NCI-H2196 treated with DMSO at 0.1 percent for 48 hours (cell line): Measurements from ENCODE around the gene ZNF892.
"Not testable (repeated sequence)": the region's sequence is repeated elsewhere in the genome, so short reads cannot be mapped to it uniquely, and the experiment has no call there.

Experiments
- DNase-seq: peaks from one replicate; lab custom pipeline; 2025; ENCODE audit not compliant: unreplicated experiment; lab: John Stamatoyannopoulos, UW

ZNF892 gene

GRCh38 chr2:95207111-95207961 is at the start of gene ZNF892:
Gene ZNF892, plus strand, starts transcription at chr2:95207521. Its CDS starts 295 bp downstream, at chr2:95207816.
- DNase-seq, result peak; percentile 91

GRCh38 chr2:95158441-95158840 is 48.9 kb upstream of the ZNF892 start:
- no peak for DNase-seq

GRCh38 chr2:95158891-95159619 is 48.3 kb upstream of the ZNF892 start:
- DNase-seq, result no peak

GRCh38 chr2:95159690-95160449 is 47.5 kb upstream of the ZNF892 start, which contains the start of gene ZNF514:
Gene ZNF514, minus strand, starts transcription at chr2:95159848. Its CDS starts 6,595 bp downstream, at chr2:95153253.
- peak; percentile 46 for DNase-seq

- no peak for DNase-seq
Measured at GRCh38 chr2:95165030-95165370, 42.3 kb upstream of the ZNF892 start.

- peak; percentile 94 for DNase-seq
Measured at GRCh38 chr2:95165371-95166064, 41.8 kb upstream of the ZNF892 start, which contains the start of gene ZNF2. Gene ZNF2, plus strand, starts transcription at chr2:95165809. Its CDS starts 10,418 bp downstream, at chr2:95176227.

GRCh38 chr2:95166065-95166763 is 41.1 kb upstream of the ZNF892 start:
- no peak for DNase-seq

- no peak for DNase-seq
Measured at GRCh38 chr2:95171902-95172301, 35.4 kb upstream of the ZNF892 start.

GRCh38 chr2:95174031-95174542 is 33.2 kb upstream of the ZNF892 start:
- no peak for DNase-seq

GRCh38 chr2:95179451-95179850 is 27.9 kb upstream of the ZNF892 start:
- DNase-seq, result no peak

GRCh38 chr2:95181774-95182173 is 25.5 kb upstream of the ZNF892 start:
- DNase-seq, result no peak

GRCh38 chr2:95185197-95185596 is 22.1 kb upstream of the ZNF892 start:
- DNase-seq, result no peak

GRCh38 chr2:95185973-95186372 is 21.3 kb upstream of the ZNF892 start:
- DNase-seq, result no peak

GRCh38 chr2:95192956-95193355 is 14.4 kb upstream of the ZNF892 start:
- DNase-seq, result not testable (repeated sequence)

GRCh38 chr2:95203911-95204310 is 3.4 kb upstream of the ZNF892 start:
- DNase-seq, result no peak

- DNase-seq, result no peak
Measured at GRCh38 chr2:95204396-95204795, 2.9 kb upstream of the ZNF892 start.

GRCh38 chr2:95206096-95206495 is 1.2 kb upstream of the ZNF892 start:
- no peak for DNase-seq

- DNase-seq, result no peak
Measured at GRCh38 chr2:95208106-95208505, 785 bp downstream of the ZNF892 start.

GRCh38 chr2:95215018-95215612 is 7.8 kb downstream of the ZNF892 start:
- DNase-seq, result no peak
